ENCODE measurements around the gene SRGAP2C.
"Not testable (repeated sequence)": the region's sequence is repeated elsewhere in the genome, so short reads cannot be mapped to it uniquely, and the experiment has no call there.

DNA sequence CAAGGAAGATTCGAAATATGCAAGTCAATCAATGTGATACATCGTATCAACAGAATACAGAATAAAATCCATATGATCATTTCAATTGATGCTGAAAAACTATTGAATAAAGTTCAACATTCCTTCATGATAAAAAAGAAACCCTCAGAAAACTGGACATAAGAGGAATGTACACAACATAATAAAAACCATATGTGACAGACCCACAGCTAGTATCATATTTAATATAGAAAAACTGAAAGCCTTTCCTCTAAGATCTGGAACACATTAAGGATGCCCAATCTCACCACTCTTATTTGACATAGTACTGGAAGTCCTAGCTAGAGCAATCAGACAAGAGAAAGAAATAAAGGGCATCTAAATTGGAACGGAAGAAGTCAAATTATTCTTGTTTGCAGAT is 254.1 kb downstream of the SRGAP2C start:
- not testable (repeated sequence) for TF ChIP-seq POLR2A (IDR thresholded peaks at IDR 0.05; ENCODE audit: low read depth); EP300 (IDR thresholded peaks at IDR 0.05); POLR2AphosphoS5 (IDR thresholded peaks at IDR 0.05)
- TF ChIP-seq, protein P1, sequence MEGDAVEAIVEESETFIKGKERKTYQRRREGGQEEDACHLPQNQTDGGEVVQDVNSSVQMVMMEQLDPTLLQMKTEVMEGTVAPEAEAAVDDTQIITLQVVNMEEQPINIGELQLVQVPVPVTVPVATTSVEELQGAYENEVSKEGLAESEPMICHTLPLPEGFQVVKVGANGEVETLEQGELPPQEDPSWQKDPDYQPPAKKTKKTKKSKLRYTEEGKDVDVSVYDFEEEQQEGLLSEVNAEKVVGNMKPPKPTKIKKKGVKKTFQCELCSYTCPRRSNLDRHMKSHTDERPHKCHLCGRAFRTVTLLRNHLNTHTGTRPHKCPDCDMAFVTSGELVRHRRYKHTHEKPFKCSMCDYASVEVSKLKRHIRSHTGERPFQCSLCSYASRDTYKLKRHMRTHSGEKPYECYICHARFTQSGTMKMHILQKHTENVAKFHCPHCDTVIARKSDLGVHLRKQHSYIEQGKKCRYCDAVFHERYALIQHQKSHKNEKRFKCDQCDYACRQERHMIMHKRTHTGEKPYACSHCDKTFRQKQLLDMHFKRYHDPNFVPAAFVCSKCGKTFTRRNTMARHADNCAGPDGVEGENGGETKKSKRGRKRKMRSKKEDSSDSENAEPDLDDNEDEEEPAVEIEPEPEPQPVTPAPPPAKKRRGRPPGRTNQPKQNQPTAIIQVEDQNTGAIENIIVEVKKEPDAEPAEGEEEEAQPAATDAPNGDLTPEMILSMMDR (IDR thresholded peaks at IDR 0.05), result not testable (repeated sequence)

Data from esophagus muscularis mucosa (tissue), 4 donors.